OCI-LY7 (cell line): ENCODE results near the gene KDM4E.

Experiments
- CTCF ChIP-seq: fragments of 200-600 bp; sonication (generic); conservative IDR thresholded peaks from 2 replicates; pipeline ENCODE4 v1.5.1; 2014; ENCODE audit warnings: mild to moderate bottlenecking, antibody characterized with exemption, low read length, moderate library complexity, mixed read lengths
- EZH2phosphoT487 ChIP-seq: fragments of 200-600 bp; sonication (generic); IDR thresholded peaks from 2 replicates; pipeline ENCODE4 v1.6.1; 2018; ENCODE audit warnings: low read depth, borderline replicate concordance, mild to moderate bottlenecking, mixed run types, antibody characterized with exemption, low read length, moderate library complexity, mixed read lengths

- no peak for TF ChIP-seq CTCF
- no peak for TF ChIP-seq EZH2phosphoT487
Observed at GRCh38 chr11:95003716-95004115, 21.3 kb upstream of the KDM4E start.
